Ecto neural progenitor cell (in vitro differentiated cells): Measurements from ENCODE around the gene SH2D3A.
A peak's percentile ranks its signal among the peaks of the same experiment; 100 is the strongest.
"Not testable (repeated sequence)": the region's sequence is repeated elsewhere in the genome, so short reads cannot be mapped to it uniquely, and the experiment has no call there.

ENCODE experiments used
- DNase-seq: peaks from one replicate; pipeline ENCODE4 v3.0.0-alpha.2; 2018; ENCODE audit warnings: low spot score

Gene SH2D3A

DNA sequence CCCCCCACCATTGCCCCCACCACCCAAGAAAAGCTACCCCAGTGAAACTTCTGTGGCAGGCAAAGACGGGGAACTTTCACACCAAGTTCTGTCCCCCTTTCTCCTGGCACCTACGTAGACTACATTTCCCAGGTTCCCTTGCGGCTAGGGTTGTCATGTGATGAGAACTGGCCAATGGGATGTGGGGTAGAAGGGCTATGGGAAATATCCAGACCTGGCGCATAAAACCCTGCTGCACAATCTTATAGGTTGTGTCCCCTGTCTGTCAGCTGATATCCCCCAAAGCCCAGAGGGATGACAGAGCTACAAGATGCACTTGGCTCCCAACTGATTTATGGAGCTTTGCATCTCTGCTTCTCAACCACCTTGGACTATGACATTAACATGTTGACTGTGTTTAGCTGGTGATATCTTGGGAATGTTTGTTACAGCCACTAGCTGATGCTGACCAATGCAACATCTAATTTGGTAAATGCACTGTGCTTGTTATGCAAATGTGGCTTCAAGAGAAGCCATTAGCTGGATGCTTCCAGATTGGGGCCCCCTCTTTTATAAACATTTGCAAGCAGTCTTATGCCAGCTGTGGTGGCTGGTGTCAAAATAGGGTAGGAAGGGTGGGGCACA lies 6.1 kb downstream of the SH2D3A start:
- DNase-seq, result no peak

DNA sequence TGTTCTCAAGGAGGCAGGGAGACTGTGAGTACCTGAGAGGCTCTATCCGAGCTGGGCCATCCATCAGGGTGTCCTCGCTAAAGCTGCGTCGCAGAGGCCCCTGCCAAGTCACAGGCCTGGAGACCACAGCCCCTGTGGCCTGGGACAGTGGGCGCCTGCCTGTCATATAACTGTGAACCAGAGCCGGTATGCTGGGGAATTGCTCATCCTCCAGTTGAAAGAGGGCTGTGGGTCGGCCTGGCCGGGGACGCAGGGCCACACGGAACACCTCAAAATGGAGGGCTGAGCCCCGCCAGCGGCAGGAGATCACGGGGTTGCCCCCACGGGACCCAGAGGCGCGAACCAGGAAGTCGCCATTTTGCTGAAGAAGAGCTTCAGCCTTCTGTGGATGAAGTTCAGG lies 6.6 kb downstream of the SH2D3A start:
- no peak for DNase-seq

DNA sequence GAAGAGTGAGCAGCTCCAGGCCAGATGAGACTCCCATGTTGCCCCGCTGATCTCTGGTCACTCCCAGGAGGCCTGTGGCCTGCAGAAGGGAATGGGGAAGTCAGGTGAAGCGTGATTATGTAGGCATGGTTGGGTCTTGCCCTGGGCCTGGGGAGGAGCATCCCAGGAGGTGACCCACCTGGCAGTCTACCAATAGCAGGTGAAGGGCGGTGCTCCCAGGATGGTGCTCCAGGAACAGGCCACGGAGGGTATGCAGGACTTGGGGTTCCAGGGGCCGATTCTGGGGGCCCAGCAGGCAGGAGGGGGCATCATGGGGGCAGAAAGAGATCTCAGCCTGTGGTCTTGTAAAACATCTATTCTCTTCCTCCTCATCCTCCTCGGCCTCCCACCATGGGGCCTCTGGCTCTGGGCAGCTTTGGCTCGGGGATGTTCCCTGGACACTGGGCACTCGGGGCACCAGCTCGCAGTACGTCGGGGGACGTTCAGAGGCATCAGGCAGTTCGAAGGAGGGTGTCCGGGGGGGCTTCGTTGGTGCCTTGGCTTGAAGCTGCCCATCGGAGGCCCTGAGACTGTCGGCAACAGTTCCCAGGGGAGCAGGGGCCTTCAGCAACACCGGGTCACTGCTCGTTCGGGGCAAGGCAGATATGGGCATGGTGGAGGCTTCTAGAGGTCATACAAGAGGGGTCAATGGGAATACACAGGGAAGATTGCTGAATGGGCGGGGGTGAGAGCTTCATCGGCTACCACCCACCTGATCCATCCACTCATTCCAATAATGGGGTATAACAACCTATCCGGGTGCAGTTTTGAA lies 12.4 kb downstream of the SH2D3A start:
- no peak for DNase-seq

DNA sequence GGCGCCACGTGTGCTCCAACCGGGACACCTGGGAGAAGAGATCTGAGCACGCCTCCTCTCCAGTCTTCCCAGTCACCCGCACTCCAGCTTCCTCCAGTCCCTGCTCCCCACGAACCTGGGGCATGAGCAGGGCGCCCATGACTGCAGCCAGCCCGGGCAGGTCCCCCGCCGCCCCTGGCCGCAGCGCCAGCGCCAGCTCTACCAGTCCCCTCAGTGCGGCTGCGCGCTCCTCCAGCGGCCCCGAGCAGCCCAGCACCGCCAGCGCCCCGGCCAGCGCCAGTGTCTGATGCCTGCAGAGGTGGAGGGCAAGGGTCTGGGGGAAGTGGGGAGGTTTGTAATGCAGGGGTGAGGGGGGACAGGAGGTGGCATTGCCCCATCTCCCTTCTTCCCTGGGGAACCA lies 13.1 kb downstream of the SH2D3A start:
- DNase-seq, result no peak

DNA sequence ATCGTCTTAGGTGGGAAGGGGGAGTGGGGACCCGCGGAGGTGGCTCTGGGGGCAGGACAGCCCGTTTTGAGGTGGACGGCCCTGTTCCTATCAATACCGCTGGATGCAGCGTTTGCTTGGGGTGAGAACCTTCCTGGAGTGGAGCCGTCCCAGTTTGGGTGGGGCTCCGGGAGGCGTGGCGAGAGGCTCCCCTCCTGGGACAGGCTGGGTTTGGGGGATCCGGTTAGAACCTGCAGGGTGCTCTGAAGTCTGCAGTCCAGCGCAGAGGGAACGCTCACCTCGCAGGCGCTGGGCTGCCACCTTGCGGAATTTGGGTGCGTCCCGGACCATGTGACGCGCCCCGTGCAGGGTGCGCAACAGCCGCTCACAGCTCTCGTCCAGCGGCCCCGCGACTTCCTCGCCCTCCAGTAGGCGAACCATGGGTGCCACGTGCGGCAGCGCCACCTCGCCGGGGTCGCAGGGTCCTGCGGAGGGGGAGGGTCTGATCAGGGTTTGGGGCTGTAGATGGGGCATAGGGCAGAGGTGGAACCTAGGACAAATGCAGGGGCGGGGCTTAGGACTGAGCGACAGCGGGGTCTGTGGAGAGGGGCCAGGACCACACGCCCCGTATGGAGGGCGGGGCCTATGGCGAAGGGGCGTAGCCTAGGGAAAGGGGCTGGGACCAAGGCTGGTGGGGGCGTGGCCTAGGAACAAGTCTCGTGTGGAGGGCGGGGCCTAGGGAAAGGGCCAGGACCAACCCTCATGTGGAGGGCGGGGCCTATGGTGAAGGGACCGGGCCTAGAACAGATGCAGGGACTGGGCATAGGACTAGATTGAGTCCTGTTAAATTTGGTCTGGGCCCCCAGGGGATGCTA lies 13.8 kb downstream of the SH2D3A start:
- DNase-seq, result peak; percentile 97

DNA sequence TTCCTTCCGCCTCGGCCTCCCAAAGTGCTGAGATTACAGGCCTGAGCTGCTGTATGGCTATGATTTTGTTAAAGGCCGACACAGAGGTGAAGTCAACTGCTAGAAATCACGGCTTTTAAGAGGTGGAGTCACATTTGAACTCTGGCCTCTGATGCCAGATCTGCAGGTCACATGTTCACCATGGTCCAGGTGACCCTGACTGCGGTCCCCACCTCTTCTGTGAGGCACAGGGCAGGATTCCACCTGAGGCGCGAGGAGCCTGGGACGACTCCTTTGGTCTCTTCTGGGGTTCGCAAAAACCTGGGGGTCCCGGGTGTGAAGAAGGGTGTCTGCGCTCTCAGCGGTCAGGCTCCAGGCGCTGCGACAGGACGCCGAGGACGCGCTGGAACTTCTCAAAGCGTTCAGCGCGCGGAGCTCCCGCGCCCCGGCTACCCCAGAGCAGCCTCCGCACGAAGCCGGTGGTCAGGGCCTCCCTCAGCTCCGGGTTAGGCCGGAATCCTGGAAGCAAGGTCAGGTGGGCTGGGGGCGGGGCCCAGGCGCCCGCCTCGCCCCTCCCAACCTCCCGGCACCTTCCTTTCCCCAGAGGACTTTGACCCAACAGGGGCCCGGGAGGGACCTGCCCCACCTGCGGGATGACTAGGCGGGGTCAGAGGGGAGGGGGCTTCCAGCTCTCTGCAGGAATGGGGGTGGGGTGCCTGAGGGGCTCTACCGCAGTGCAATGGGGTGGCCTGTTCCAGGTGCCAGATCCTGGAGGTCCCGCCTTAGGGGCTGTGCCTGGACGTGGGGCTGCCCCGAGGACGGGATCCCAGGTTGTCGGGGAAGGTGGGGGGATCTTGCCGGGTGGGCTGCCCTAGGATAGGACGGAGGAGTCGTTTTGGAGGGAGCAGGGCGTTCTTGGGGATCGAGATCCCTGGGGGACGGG lies 14.7 kb downstream of the SH2D3A start:
- peak; percentile 78 for DNase-seq

DNA sequence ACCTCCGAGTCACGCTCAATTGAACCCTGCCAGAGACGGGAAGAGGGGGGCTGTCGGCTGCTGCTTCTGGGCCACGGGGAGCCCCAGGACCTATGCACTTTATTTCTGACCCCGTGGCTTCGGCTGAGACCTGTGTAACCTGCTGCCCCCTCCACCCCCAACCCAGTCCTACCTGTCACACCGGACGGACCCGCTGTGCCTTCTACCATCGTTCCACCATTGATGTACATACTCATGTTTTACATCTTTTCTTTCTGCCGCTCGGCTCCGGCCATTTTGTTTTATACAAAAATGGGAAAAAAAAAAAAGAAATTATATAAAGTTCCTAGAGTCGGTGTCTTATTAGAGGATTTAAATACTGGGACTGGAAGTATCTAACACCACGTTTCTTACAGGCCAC lies 16.0 kb downstream of the SH2D3A start:
- DNase-seq, result no peak

DNA sequence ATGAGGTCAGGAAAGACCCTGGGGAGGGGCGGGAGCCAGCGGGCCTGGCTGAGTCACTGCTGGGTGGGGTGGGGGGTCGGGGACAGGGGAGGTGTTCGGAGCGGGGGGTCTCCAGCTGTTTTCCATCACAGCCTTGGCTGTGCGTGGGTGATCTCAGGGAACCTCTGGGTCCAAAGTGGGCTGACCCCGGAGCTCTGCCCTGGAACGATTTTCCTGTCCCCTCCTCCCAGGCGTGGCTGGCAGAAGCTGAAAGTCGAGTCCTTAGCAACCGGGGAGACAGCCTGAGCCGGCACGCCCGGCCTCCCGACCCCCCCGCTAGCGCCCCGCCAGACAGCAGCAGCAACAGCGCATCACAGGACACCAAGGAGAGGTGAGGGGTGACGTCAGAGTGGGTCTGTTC lies 17.2 kb downstream of the SH2D3A start:
- DNase-seq, result no peak

DNA sequence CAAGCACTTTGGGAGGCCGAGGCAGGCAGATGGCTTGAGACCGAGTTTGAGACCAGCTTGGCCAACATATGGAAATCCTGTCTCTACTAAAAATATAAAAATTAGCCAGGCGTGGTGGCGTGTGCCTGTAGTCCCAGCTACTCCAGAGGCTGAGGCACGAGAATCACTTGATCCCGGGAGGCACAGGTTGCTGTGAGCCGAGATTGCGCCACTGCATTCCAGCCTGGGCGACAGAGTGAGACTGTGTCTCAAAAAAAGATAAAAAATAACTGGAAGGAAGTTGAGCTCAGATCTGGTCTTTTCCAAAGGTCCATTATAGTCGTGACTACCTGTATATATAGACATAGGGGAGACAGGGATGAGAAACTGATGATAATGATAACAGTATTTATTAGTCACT lies 18.7 kb downstream of the SH2D3A start:
- not testable (repeated sequence) for DNase-seq

DNA sequence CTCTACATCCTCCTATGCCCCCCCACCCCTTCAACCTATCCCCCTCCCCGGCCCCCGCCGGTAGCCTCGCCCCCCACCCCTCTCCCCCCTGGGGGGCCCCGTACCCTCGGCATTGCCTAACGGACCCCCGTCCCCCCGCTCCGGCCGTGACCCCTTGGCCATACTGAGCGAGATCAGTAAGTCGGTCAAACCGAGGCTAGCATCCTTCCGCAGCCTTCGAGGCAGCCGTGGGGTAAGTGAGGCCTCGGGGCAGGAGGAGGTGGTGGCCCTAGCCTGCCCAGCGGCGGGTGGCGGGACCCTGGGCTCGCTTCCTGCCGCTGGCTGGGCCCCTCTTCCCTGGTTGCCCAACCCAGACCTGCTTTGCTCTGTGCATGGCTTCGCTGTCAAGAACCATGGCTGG lies 21.3 kb downstream of the SH2D3A start:
- DNase-seq, result no peak

DNA sequence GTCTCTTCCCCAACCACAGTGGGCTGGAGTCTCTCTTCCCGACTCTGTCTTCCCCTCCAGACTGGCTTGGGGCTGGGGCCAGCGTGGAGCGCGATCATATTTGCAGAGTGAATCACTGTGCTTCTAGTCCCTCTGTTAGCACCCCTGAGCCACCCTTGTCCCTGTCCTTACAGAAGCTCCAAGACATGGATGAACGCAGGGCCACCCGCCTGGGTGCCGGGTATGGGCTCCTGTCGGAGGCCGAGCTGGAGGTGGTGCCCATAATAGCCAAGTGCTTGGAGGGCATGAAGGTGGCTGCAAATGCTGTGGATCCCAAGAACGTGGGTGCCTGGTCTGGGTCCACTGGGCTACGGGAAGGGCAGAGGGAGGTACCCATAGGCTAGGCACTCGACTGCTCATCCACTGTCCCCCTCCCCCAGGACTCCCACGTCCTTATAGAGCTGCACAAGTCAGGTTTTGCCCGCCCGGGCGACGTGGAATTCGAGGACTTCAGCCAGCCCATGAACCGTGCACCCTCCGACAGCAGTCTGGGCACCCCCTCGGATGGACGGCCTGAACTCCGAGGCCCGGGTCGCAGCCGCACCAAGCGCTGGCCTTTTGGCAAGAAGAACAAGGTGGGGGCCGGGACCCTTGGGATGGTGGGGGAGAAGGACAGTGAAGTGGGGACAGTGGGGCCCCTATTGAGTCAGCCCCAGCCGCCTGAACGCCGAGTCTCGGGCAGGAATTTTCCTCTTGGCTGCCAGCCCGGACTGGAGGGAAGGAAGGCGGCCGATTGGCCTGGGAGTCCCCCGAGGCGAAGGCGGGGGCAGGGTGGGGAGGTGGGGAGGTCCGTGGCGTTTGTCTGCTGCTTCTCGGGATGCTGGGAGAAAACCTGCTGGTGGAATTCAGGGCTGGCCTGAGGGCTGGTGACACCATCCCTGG lies 22.6 kb downstream of the SH2D3A start:
- no peak for DNase-seq

DNA sequence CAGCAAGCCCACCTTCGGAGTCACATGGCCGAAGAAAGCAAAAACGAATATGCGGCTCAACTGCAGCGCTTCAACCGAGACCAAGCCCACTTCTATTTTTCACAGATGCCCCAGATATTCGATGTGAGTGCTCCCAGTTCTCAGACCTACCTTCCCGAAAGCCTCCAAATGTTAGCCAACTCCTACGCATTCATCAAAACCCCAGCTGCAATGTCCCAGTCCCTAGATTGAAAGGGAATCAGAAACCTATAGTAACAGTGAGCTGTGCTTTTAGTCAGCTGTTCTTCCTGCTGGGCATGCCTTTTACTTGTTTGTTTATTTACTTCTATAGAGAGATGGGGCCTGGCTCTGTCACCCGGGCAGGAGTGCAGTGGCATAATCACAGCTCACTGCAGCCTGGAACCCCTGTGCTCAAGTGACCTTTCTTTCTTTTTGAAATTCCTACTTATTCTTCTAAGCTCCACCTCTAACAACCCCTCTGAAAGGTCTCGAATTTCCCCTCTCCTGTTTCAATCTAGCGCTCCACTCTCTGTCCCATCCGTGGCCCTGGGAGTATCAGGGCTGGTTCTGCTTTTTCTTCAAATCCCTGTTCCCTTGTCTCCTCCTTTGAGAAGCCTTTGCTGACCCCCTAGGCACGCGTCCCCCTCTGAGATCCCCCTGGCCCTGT lies 23.4 kb downstream of the SH2D3A start:
- no peak for DNase-seq

DNA sequence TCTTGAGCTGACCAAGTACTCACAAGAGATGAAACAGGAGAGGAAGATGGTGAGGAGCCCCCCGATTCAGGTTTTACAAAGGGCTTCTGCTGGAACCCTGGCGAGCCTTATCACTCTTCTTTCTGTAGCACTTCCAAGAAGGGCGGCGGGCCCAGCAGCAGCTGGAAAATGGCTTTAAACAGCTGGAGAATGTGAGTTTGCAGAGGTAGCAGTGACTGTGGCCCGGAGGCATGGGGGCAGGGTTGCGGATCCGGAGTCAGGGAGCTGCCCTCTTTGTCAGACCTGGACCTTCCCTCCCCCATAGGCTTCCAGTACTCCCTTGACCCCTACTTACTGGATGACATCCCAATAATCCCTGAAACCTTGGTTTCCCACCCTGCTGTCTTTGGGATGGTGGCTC lies 24.2 kb downstream of the SH2D3A start:
- peak; percentile 59 for DNase-seq

DNA sequence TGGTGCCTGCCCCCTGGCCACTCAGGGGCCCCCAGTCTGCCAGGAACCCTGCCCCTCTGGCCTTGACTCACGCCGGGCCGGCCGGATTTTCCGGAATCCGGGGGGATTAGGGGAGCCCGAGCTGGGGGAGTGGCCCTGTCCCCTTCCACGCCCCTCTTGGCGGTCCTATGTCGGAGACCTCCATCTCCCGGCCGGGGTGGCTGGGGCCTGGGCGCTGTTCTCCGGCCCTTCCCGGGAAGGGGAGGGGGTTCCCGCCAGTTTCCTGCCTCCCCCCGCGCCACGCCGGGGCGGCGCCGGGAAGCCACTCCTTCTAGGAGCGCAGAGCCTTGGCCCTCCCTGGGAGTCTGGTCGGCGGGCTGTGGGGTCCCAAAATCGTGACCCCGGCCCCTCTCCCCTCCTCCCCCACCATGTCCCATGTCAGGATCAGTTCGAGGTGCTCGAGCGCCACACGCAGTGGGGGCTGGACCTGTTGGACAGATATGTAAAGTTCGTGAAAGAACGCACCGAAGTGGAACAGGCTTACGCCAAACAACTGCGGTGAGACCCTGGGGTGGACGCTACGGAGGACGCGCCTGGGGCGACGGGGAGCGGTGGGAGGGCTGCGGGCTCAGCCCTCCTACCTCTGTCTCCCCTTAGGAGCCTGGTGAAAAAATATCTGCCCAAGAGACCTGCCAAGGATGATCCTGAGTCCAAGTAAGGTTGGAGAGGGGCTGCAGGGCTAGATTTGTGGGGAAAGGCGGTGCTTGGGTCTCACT lies 26.5 kb downstream of the SH2D3A start:
- DNase-seq, result peak; percentile 84

DNA sequence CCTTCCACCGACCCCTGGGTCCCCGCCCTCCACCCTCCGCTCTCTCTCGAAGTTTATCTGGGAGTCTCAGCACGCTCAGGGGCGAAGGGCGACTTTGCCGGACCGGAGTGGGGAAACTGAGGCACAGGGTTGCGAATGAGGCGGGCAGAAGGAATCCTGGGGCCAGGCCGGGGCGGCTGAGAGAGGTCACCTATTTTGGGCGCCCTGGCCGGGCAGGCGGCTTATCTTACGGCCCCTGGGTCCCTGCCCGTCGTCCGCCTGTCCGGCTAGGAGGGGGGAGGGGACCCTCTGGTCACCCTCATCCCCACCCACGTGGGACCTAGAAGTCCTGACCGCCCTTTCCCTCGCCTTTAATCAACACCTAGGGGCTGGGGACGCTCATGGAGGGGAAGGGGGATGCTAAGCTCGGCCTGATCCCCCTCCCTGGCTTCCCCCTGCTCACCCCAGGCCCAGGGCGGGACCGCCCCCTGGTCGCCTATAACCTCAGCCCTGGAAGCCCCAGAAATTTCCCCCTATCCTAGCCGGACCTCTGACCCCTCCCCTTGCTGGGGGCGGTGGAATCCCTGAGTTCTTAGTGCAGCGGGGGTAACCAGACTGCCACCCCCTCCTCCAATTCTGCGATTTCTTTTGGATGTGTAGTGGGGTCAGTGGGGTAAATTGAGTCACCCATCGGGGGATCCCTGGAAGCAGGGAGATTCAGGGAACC lies 27.2 kb downstream of the SH2D3A start:
- peak; percentile 72 for DNase-seq

DNA sequence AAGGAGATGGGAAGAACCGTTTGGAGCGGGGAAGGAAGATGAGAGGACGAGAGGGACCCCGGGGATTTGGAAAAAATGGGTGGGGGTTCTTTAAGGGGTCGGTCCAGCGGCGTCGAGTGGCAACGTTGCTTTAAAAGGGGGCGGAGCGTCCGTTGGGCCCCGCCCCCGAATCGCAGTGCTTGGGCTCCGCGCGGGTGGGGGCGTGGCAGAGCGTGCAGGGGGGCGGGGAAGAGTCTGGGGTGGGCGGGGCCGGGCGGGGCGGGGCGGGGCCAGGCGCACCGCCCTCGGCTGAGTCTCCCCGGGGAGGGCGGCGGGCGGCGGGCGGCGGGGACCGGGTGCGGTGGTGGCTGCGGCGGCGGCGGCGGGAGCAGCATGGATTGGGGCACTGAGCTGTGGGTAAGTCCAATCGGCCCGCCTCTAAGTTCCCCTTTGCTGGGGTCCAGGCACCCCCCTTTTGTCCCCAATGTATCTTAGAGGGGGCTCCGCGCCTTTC lies 27.8 kb downstream of the SH2D3A start, which contains the start of gene TRIP10:
TRIP10 (plus strand) TSS at position 291 of the 493 bp plus-strand sequence; CDS start at position 373, 82 bp downstream.
- peak; percentile 89 for DNase-seq

DNA sequence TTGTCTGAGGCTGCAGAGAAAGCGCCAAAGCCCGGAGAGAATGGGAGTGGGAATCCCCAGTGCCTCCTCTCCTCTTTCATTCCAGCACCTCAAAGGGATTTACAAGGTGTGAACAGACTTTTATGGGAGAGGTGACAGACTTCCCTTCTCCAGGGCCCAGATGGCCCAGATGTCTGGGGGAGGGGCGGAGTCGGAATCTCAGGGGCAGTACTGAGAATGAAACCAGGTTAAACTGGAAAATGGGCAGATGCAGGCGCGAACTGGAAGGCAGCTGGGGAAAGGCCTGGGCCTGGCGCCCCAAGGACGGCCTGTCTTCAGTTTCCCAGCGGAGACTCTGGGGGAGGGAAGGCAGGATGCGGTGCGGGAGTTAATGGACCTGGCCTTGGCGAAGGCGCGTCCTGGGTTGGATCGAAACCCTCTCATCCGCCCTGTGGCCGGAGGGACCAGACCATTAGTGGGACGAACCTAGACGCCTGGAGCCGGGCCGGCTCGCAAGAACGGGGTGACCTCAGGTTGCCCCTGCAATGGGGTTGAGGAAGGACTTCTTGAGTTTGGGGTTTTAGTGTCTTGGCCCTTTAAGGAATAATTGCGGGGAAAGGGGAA lies 28.3 kb downstream of the SH2D3A start:
- peak; percentile 68 for DNase-seq
